Endometrial microvascular endothelial cells (primary cell): Measurements from ENCODE around the gene GPR146. TPM values are rescaled to one million over a fixed set of nuclear protein-coding genes. Genes with fewer than 3 reads are reported as not detected.
"Not testable (repeated sequence)": the region's sequence is repeated elsewhere in the genome, so short reads cannot be mapped to it uniquely, and the experiment has no call there.

ENCODE experiments used
- in situ Hi-C: cut with HindIII; loops from 2 replicates; pipeline ENCODE4 v1.10.0; 2017; ENCODE audit warnings: low sequenced_read_pairs, low pct_unique_long_range_greater_than_20kb; ENCODE audit errors: inconsistent ontology term
- total RNA-seq: library from RNA; depleted of rRNA; stranded (reverse); fragments of >200 nt; gene quantifications from one replicate; pipeline ENCODE4 v1.2.3, GENCODE V29; 2015; ENCODE audit errors: inconsistent ontology term

Gene GPR146
- 5.2 TPM for total RNA-seq

DNA sequence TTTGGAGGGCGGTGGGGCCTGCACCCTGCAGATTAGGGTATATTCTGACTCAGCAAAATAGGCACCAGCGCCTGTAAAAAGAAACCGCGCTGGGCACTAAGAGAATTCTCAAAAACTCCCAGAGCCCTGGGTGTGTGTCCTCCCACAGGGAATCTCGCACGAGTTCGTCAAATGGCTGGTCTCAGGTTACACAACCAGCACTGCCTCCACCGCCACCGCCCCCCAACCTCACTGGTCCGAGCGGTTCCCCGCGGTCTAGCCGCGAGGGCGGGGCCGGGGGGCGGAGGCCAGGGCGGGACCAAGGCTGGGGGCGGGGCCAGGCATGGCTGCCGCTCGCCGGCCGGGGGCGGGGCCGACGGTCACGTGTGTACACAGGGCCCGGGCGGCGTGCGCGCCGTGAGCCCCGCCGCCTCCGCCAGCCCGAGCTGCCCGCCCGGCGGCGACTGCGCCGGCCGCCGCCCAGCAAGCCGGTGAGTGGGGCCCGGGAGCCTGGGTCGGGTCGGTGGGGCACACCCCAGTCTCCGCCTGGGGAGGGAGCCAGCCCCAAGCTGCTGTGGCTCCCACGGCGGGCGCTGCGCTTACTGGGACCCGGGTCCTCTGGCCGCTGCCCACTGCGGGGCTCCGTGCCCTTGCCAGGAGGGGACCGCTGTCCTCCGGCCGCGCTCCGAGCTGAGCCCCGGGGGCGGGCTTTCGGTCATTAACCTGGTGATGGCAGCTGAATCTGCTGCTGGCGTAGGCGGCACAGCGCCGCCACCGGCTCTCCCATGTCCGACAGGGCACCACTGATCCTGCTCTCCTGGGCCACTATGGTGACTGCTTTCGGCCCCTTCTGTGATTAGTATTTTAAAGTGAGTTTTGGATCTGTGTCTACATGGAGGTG is at the start of gene GPR146:
Gene GPR146, plus strand, starts transcription at position 358 of the 880 bp plus-strand sequence. CDS start 12,970 bp downstream, outside the sequence.
- in situ Hi-C loops = loop anchor here (10.0 kb wide), 1 partner anchor 70 kb away; the partner anchor contains the start of gene COX19

- in situ Hi-C loops = no loop called here
These were observed 49.6 kb upstream of the GPR146 start for GRCh38 chr7:994592-995308.

DNA sequence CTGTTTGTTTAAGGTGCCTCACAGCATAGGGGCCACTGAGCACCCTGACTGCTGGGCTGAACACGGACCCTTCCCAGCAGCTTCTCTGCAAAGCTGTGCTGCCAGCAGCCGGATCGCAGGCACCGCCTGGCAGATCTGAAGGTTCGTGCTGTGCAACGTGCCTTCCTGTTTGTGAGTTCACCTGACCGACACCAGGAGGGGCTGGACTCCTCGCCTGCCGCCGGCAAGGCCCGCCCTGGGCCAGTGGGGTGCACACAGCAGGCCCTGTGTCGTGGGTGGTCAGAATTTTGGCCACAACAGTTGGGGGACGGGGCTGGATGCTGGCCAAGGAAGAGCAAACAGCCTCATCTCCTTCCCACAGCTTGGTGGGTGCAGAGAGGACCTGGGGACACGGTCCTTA is 48.8 kb upstream of the GPR146 start:
- in situ Hi-C loops = no loop called here

GRCh38 chr7:996079-996872 is 48.1 kb upstream of the GPR146 start:
- in situ Hi-C loops = no loop called here

GRCh38 chr7:997404-998395 is 46.6 kb upstream of the GPR146 start:
- in situ Hi-C loops = no loop called here

- in situ Hi-C loops = no loop called here
These were observed 45.0 kb upstream of the GPR146 start for GRCh38 chr7:999149-999879.

- in situ Hi-C loops = no loop called here
These were observed 44.1 kb upstream of the GPR146 start for GRCh38 chr7:999941-1000935.

- in situ Hi-C loops = not testable (repeated sequence)
These were observed 43.1 kb upstream of the GPR146 start for GRCh38 chr7:1001069-1001770.

DNA sequence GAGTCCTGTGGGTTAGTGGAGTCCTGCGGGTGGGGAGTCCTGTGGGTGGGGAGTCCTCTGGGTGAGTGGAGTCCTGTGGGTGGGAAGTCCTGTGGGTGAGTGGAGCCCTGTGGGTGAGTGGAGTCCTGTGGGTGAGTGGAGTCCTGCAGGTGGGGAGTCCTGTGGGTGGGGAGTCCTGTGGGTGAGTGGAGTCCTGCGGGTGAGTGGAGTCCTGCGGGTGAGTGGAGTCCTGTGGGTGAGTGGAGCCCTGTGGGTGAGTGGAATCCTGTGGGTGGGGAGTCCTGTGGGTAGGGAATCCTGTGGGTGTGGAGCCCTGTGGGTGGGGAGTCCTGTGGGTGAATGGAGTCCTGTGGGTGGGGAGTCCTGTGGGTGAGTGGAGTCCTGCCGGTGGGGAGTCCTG is 42.3 kb upstream of the GPR146 start:
- in situ Hi-C loops = not testable (repeated sequence)

DNA sequence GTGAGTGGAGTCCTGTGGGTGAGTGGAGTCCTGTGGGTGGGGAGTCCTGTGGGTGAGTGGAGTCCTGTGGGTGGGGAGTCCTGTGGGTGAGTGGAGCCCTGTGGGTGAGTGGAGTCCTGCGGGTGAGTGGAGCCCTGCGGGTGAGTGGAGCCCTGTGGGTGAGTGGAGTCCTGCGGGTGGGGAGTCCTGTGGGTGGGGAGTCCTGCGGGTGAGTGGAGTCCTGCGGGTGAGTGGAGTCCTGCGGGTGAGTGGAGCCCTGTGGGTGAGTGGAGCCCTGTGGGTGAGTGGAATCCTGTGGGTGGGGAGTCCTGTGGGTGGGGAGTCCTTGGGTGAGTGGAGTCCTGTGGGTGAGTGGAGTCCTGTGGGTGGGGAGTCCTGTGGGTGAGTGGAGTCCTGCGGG is 41.9 kb upstream of the GPR146 start:
- in situ Hi-C loops = not testable (repeated sequence)

DNA sequence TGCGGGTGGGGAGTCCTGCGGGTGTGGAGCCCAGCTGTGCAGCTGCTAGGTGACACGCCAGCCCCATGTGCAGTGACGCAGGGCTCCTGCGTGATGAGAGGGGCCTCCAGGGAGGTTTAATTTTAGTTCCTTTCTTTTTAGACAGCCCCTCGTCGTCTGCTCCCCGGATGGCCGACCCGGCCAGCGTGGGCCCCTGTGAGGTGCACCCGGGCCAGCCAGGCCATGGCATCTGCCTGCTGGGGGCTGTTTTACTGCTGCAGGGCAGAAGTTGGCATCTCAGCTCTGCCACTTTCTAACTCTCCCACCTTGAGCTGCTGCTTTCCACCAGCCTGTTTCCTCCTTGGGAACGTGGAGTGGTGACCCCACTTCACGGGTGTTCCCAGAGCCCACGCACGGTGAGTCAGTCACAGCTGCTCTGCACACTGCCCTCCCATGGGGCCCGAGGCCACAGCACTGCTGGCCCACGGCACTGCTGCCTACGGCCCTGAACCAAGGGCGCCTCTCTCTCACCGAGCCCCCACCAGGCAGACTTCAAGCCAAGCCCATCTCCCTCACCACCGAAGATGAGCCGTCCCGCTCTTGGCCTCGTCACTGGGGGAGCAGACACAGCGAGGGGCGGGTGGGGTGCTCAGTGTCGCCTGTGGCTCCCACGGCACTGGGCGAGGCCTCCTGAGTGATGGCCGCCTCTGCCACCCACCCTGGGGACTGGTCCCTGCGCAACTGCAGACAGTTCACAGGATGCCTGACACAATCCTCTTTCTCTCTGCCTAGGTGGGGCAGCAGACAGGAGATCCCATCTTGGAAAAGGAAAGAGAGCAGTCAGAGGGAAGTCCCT is 40.1 kb upstream of the GPR146 start:
- in situ Hi-C loops = no loop called here

DNA sequence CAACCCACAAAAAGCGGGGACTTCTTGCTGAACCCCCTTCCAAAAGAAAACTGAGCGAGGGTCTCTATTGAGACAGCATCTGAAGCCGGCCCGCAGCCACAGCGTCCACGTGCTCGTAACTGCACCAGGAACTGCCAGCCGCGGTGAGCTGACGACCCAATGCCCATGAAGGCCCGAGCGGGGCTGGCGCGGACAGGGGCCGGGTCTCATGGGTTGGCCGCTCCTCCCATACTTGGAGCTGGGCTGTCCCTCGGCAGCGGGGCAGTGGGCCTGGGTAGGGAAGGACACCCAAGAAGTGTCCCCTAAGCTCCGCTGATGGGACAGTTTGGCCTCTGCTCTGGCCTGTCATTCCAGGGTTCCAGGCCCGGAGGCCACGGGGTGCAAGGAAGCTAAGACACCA is 39.0 kb upstream of the GPR146 start:
- in situ Hi-C loops = no loop called here

- in situ Hi-C loops = no loop called here
These were observed 36.4 kb upstream of the GPR146 start for GRCh38 chr7:1007901-1008300.

DNA sequence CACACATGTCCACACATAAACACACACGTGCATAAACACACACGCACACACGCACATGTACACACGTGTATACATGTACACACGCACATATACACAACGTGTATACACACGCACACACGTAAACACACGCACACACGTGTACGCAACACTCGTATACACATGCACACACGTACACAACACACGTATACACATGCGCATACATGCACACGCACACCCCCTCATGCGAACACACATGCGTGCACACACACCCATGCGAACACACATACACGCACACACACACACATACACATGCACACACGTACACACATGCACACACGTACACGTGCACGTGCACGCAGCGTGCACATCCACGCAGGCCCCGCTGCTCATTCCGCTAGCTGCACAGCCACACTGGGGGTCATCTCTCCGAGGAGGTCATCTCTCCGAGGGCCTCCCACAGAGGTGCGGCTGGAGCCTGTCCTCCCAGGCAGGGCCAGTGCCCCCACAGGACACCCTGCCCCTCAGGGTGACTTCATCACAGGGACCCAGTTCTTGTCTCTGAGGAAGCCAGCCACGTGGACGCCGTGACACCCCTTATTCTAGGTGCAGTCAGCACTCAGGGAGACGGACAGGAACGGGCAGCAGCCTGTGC is 35.5 kb upstream of the GPR146 start:
- in situ Hi-C loops = no loop called here

DNA sequence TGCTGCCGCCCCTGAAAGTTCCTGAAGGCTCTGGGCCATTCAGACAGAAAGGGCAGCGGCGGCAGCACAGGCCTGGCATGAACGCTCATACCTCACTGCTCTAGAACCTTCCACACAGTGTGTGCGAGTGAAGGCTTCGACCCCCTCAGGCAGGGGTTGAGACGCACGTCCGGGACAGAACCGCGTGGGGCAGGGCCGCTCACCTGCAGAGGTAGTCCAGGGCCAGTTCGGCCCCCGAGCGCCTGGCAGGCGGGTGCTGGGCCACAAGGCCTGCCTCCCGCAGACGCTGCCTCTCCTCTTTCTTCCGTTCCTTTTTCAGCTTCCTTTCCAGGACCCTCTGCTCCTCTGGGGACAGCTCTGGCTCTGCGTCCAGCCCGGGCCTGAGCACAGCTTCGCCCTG is 34.6 kb upstream of the GPR146 start:
- in situ Hi-C loops = no loop called here
